ENCODE data around the gene CHTOP. TPM values are rescaled to one million over a fixed set of nuclear protein-coding genes. Genes with fewer than 3 reads are reported as not detected.
A peak's percentile ranks its signal among the peaks of the same experiment; 100 is the strongest.

The CHTOP gene
- polyA plus RNA-seq (2013), result 72.8 and 73.0 TPM in 2 replicates

GRCh38 chr1:153633754-153634665 lies at the start of gene CHTOP:
TSS of gene CHTOP (plus strand) at chr1:153634066. CDS start at chr1:153636589, 2,523 bp downstream.
- Histone ChIP-seq H3K79me1 (ENCODE audit: low read length) (peaks cover 4% of the 10 kb centered on the region), H3K4me1 (ENCODE audit: control insufficient read depth in 1 of 2, insufficient read depth in 2 of 2, low read length in 2 of 2) (peaks cover 7 to 8% of the 10 kb centered on the region in 2 experiments), H3K4me2 (ENCODE audit: low read length) (peak within 1 kb of the TSS; percentile 75), H2AK5ac (ENCODE audit: low read length) (peak within 1 kb of the TSS; percentile 100), H2AFZ (ENCODE audit: insufficient read depth, low read length, poor library complexity) (peak within 1 kb of the TSS; percentile 98), H3K9ac (ENCODE audit: low read length) (peak within 1 kb of the TSS; percentile 98), H4K91ac (ENCODE audit: low read depth, low read length) (peak within 1 kb of the TSS; percentile 100), H3K14ac (ENCODE audit: low read length) (peak within 1 kb of the TSS; percentile 100), H3K27me3 (ENCODE audit: insufficient read depth, low read length) (no peaks in the 10 kb centered on the region), H3K4me3 (ENCODE audit: low read depth, low read length) (peak within 1 kb of the TSS; percentile 90), H4K12ac (ENCODE audit: low read depth, low read length) (peak within 1 kb of the TSS; percentile 100), H3K36me3 (ENCODE audit: control insufficient read depth in 1 of 2, insufficient read depth in 2 of 2, low read length in 2 of 2) (peaks cover 22 to 25% of the 10 kb centered on the region in 2 experiments), H3K4ac (ENCODE audit: low read depth, low read length) (peak within 1 kb of the TSS; percentile 99), H3K23ac (ENCODE audit: low read length) (no peak within 1 kb of the TSS), H3K18ac (ENCODE audit: low read length) (peak within 1 kb of the TSS; percentile 100), H3K79me2 (ENCODE audit: control insufficient read depth, insufficient read depth, low read length, poor library complexity) (peaks cover 12% of the 10 kb centered on the region), H2BK120ac (ENCODE audit: insufficient read depth, low read length, poor library complexity) (peak within 1 kb of the TSS; percentile 100), H4K8ac (ENCODE audit: low read depth, low read length) (peak within 1 kb of the TSS; percentile 100), H2BK12ac (ENCODE audit: low read length) (peak within 1 kb of the TSS; percentile 42), H2BK5ac (ENCODE audit: low read depth, low read length, poor library complexity) (peak within 1 kb of the TSS; percentile 100), H3K9me3 (ENCODE audit: insufficient read depth, low read depth, low read length) (peaks cover 4% of the 10 kb centered on the region), H3K27ac (ENCODE audit: low read depth, low read length) (peak within 1 kb of the TSS; percentile 99)
- WGBS (ENCODE audit: extremely low coverage, insufficient coverage, insufficient read length), result no CpG with 5 or more reads among the region's 65 CpGs
- peak; percentile 98 to 100 for DNase-seq

- no CpG with 5 or more reads among the region's 1 CpG for WGBS (ENCODE audit: extremely low coverage, insufficient coverage, insufficient read length)
- Histone ChIP-seq H3K79me1 (ENCODE audit: low read length) (no peaks in the 10 kb centered on the region), H4K91ac (ENCODE audit: low read depth, low read length) (no peak overlapping the region)
These were observed 48.9 kb upstream of the CHTOP start for GRCh38 chr1:153585006-153585405.

GRCh38 chr1:153586347-153586746 lies 47.5 kb upstream of the CHTOP start:
- no peaks in the 10 kb centered on the region for H3K9me3 ChIP-seq (ENCODE audit: insufficient read depth, low read depth, low read length)
- H3K4me1 ChIP-seq (ENCODE audit: control insufficient read depth in 1 of 2, insufficient read depth in 2 of 2, low read length in 2 of 2), result peaks cover 4 to 10% of the 10 kb centered on the region in 2 experiments
- no peak overlapping the region for H2BK120ac ChIP-seq (ENCODE audit: insufficient read depth, low read length, poor library complexity)

More at GRCh38 chr1:153585006-153585405, 48.9 kb upstream of the CHTOP start:
- no peak overlapping the region for H3K27ac ChIP-seq (ENCODE audit: low read depth, low read length)
- H3K4ac ChIP-seq (ENCODE audit: low read depth, low read length), result no peak overlapping the region
- H3K9ac ChIP-seq (ENCODE audit: low read length), result no peak overlapping the region
- H3K14ac ChIP-seq (ENCODE audit: low read length), result no peak overlapping the region
- H2BK12ac ChIP-seq (ENCODE audit: low read length), result no peak overlapping the region
- no peak overlapping the region for H3K18ac ChIP-seq (ENCODE audit: low read length)
- no peak overlapping the region for H2BK120ac ChIP-seq (ENCODE audit: insufficient read depth, low read length, poor library complexity)
- H2AK5ac ChIP-seq (ENCODE audit: low read length), result no peak overlapping the region
- H3K79me2 ChIP-seq (ENCODE audit: control insufficient read depth, insufficient read depth, low read length, poor library complexity), result no peaks in the 10 kb centered on the region
- H4K12ac ChIP-seq (ENCODE audit: low read depth, low read length), result no peak overlapping the region
- H3K9me3 ChIP-seq (ENCODE audit: insufficient read depth, low read depth, low read length), result no peaks in the 10 kb centered on the region
- no peaks in the 10 kb centered on the region for H3K36me3 ChIP-seq (ENCODE audit: control insufficient read depth in 1 of 2, insufficient read depth in 2 of 2, low read length in 2 of 2)
- H3K27me3 ChIP-seq (ENCODE audit: insufficient read depth, low read length), result no peaks in the 10 kb centered on the region
- H3K23ac ChIP-seq (ENCODE audit: low read length), result no peak overlapping the region
- no peak overlapping the region for H3K4me2 ChIP-seq (ENCODE audit: low read length)
- H2AFZ ChIP-seq (ENCODE audit: insufficient read depth, low read length, poor library complexity), result no peak overlapping the region
- peaks cover 4 to 10% of the 10 kb centered on the region in 2 experiments for H3K4me1 ChIP-seq (ENCODE audit: control insufficient read depth in 1 of 2, insufficient read depth in 2 of 2, low read length in 2 of 2)
- H4K8ac ChIP-seq (ENCODE audit: low read depth, low read length), result no peak overlapping the region
- no peak overlapping the region for H2BK5ac ChIP-seq (ENCODE audit: low read depth, low read length, poor library complexity)
- no peak for DNase-seq
- H3K4me3 ChIP-seq (ENCODE audit: low read depth, low read length), result no peak overlapping the region

GRCh38 chr1:153587314-153587713 lies 46.6 kb upstream of the CHTOP start:
- no peak overlapping the region for H3K27ac ChIP-seq (ENCODE audit: low read depth, low read length)
- no CpG with 5 or more reads among the region's 5 CpGs for WGBS (ENCODE audit: extremely low coverage, insufficient coverage, insufficient read length)
- no peaks in the 10 kb centered on the region for H3K79me1 ChIP-seq (ENCODE audit: low read length)
- H4K8ac ChIP-seq (ENCODE audit: low read depth, low read length), result no peak overlapping the region
- no peak overlapping the region for H2AFZ ChIP-seq (ENCODE audit: insufficient read depth, low read length, poor library complexity)
- H3K36me3 ChIP-seq (ENCODE audit: control insufficient read depth in 1 of 2, insufficient read depth in 2 of 2, low read length in 2 of 2), result no peaks in the 10 kb centered on the region
- H3K4me1 ChIP-seq (ENCODE audit: control insufficient read depth in 1 of 2, insufficient read depth in 2 of 2, low read length in 2 of 2), result peaks cover 4 to 10% of the 10 kb centered on the region in 2 experiments
- no peak overlapping the region for H3K4me3 ChIP-seq (ENCODE audit: low read depth, low read length)
- no peaks in the 10 kb centered on the region for H3K27me3 ChIP-seq (ENCODE audit: insufficient read depth, low read length)
- H3K4ac ChIP-seq (ENCODE audit: low read depth, low read length), result no peak overlapping the region
- H3K18ac ChIP-seq (ENCODE audit: low read length), result no peak overlapping the region
- H3K9ac ChIP-seq (ENCODE audit: low read length), result no peak overlapping the region
- H3K14ac ChIP-seq (ENCODE audit: low read length), result no peak overlapping the region
- no peak overlapping the region for H3K23ac ChIP-seq (ENCODE audit: low read length)
- H2AK5ac ChIP-seq (ENCODE audit: low read length), result no peak overlapping the region
- no peaks in the 10 kb centered on the region for H3K79me2 ChIP-seq (ENCODE audit: control insufficient read depth, insufficient read depth, low read length, poor library complexity)
- H3K4me2 ChIP-seq (ENCODE audit: low read length), result no peak overlapping the region
- H2BK120ac ChIP-seq (ENCODE audit: insufficient read depth, low read length, poor library complexity), result peak overlapping the region; percentile 43
- no peak overlapping the region for H4K91ac ChIP-seq (ENCODE audit: low read depth, low read length)
- H2BK5ac ChIP-seq (ENCODE audit: low read depth, low read length, poor library complexity), result no peak overlapping the region
- H2BK12ac ChIP-seq (ENCODE audit: low read length), result no peak overlapping the region
- no peak overlapping the region for H4K12ac ChIP-seq (ENCODE audit: low read depth, low read length)
- H3K9me3 ChIP-seq (ENCODE audit: insufficient read depth, low read depth, low read length), result no peaks in the 10 kb centered on the region
- no peak for DNase-seq

More at GRCh38 chr1:153586347-153586746, 47.5 kb upstream of the CHTOP start:
- Histone ChIP-seq H3K18ac (ENCODE audit: low read length) (no peak overlapping the region), H3K4ac (ENCODE audit: low read depth, low read length) (no peak overlapping the region), H2BK12ac (ENCODE audit: low read length) (no peak overlapping the region), H3K79me2 (ENCODE audit: control insufficient read depth, insufficient read depth, low read length, poor library complexity) (no peaks in the 10 kb centered on the region), H2AK5ac (ENCODE audit: low read length) (no peak overlapping the region), H4K8ac (ENCODE audit: low read depth, low read length) (no peak overlapping the region), H4K91ac (ENCODE audit: low read depth, low read length) (no peak overlapping the region), H3K4me3 (ENCODE audit: low read depth, low read length) (no peak overlapping the region), H2AFZ (ENCODE audit: insufficient read depth, low read length, poor library complexity) (no peak overlapping the region), H4K12ac (ENCODE audit: low read depth, low read length) (no peak overlapping the region), H3K9ac (ENCODE audit: low read length) (no peak overlapping the region), H3K27me3 (ENCODE audit: insufficient read depth, low read length) (no peaks in the 10 kb centered on the region), H3K79me1 (ENCODE audit: low read length) (no peaks in the 10 kb centered on the region), H3K4me2 (ENCODE audit: low read length) (no peak overlapping the region), H3K36me3 (ENCODE audit: control insufficient read depth in 1 of 2, insufficient read depth in 2 of 2, low read length in 2 of 2) (no peaks in the 10 kb centered on the region), H3K14ac (ENCODE audit: low read length) (no peak overlapping the region), H3K23ac (ENCODE audit: low read length) (no peak overlapping the region), H3K27ac (ENCODE audit: low read depth, low read length) (no peak overlapping the region), H2BK5ac (ENCODE audit: low read depth, low read length, poor library complexity) (no peak overlapping the region)
- DNase-seq, result no peak
- no CpG with 5 or more reads among the region's 1 CpG for WGBS (ENCODE audit: extremely low coverage, insufficient coverage, insufficient read length)

Data from trophoblast cell (in vitro differentiated cells and primary cell).